Measurements from ENCODE around the gene JPH4. TPM values are rescaled to one million over a fixed set of nuclear protein-coding genes. Genes with fewer than 3 reads are reported as not detected.

The JPH4 gene
- total RNA-seq, 120 experiments from 2014 or later, result 61.3 to 302 (median 213) TPM

Other genes starting within 250 kb of the JPH4 start
- 100 to 1,000 TPM; 238 to 610 (median 461) TPM for gene SLC22A17, start 225.9 kb downstream of the JPH4 start, total RNA-seq
- gene EFS, start 213.6 kb downstream of the JPH4 start, total RNA-seq, result 100 to 1,000 TPM in 1 of 120 experiments, 10 to 100 TPM in 118, 1 to 10 TPM in 1; 9.3 to 104 (median 26.2) TPM
- under 1 TPM in 3 of 120 experiments, not detected in 117; 0.36 to 0.71 (median 0.44) TPM for gene IL25, start 206.0 kb downstream of the JPH4 start, total RNA-seq
- gene CMTM5, start 201.7 kb downstream of the JPH4 start, total RNA-seq, result 100 to 1,000 TPM in 13 of 120 experiments, 10 to 100 TPM in 104, 1 to 10 TPM in 3; 8.5 to 244 (median 46.0) TPM
- gene MYH6, start 170.5 kb downstream of the JPH4 start, total RNA-seq, result under 1 TPM in 14 of 120 experiments, not detected in 106; 0.08 to 0.28 (median 0.11) TPM
- 1 to 10 TPM in 106 of 120 experiments, under 1 TPM in 14; 0.40 to 6.7 (median 1.9) TPM for gene MYH7, start 143.1 kb downstream of the JPH4 start, total RNA-seq
- gene NGDN, start 109.1 kb downstream of the JPH4 start, total RNA-seq, result 10 to 100 TPM; 23.4 to 51.0 (median 37.9) TPM
- 10 to 100 TPM; 11.8 to 39.5 (median 21.5) TPM for gene ZFHX2, start 27.0 kb downstream of the JPH4 start, total RNA-seq
- gene THTPA, start 22.5 kb downstream of the JPH4 start, total RNA-seq, result 10 to 100 TPM; 20.2 to 54.1 (median 34.9) TPM
- 100 to 1,000 TPM in 99 of 120 experiments, 10 to 100 TPM in 21; 48.8 to 291 (median 147) TPM for gene AP1G2, start 11.0 kb downstream of the JPH4 start, total RNA-seq
- 1 to 10 TPM in 9 of 120 experiments, under 1 TPM in 66, not detected in 45; 0.10 to 1.4 (median 0.55) TPM for gene DHRS2, start 57.6 kb upstream of the JPH4 start, total RNA-seq